ENCODE results near the gene NECAB2. TPM values are rescaled to one million over a fixed set of nuclear protein-coding genes. Genes with fewer than 3 reads are reported as not detected.
A peak's percentile ranks its signal among the peaks of the same experiment; 100 is the strongest.

The NECAB2 gene
- total and polyA plus RNA-seq, 2 of the 8 experiments (the other 6 are each of a cell fraction or from before 2014, with no cell fraction given) = 3.6 to 4.2 TPM

- POLR2A ChIA-PET (ENCODE audit: partially characterized antibody) = interaction anchor here (1.0 kb wide), 1 partner anchor 8 kb away, joined by 3 read pairs; no protein-coding TSS in a partner anchor
- Histone ChIP-seq H3K23ac (ENCODE audit: insufficient read length) (no peak overlapping the region), H3K27me3 (replicated peaks in 1 of 4; ENCODE audit: control insufficient read depth in 3 of 4, extremely low read depth in 1 of 4, insufficient read depth in 3 of 4, low read length in 3 of 4) (no peaks in the 10 kb centered on the region; a peak in 1 of 7 replicates), H2BK5ac (ENCODE audit: low read depth, low read length) (no peak overlapping the region), H4K8ac (ENCODE audit: extremely low read depth, insufficient read depth, low read length) (no peak overlapping the region), H2BK120ac (replicated peaks; ENCODE audit: low read depth, low read length) (no peak overlapping the region), H2BK15ac (ENCODE audit: low read length) (0 out of 2 replicates have a peak overlapping the region, but pooled peaks have one; percentile 18), H3K9ac (replicated peaks in 1 of 4; ENCODE audit: extremely low read depth in 1 of 4, low read depth in 3 of 4, low read length in 3 of 4) (no peak overlapping the region), H3K23me2 (ENCODE audit: low read depth, low read length) (no peaks in the 10 kb centered on the region), H3K4me3 (ENCODE audit: extremely low read depth in 1 of 4, insufficient read depth in 2 of 4, low read depth in 3 of 4, low read length in 4 of 4) (no peak overlapping the region), H3K9me3 (ENCODE audit: insufficient read depth in 2 of 2, low read depth in 1 of 2, low read length in 1 of 2) (no peaks in the 10 kb centered on the region), H2BK12ac (ENCODE audit: low read depth, low read length) (no peak overlapping the region), H3K56ac (replicated peaks; ENCODE audit: insufficient read length, low read depth, low read length) (no peak overlapping the region), H2AFZ (ENCODE audit: low read length) (no peak overlapping the region), H3K4me1 (replicated peaks in 1 of 4; ENCODE audit: control insufficient read depth in 3 of 4, insufficient read depth in 4 of 4, low read length in 3 of 4) (no peaks in the 10 kb centered on the region), H3K14ac (ENCODE audit: insufficient read length) (no peak overlapping the region), H3K79me1 (ENCODE audit: low read depth, low read length) (no peaks in the 10 kb centered on the region), H3K27ac (ENCODE audit: low read depth, low read length) (no peak overlapping the region), H3K79me2 (ENCODE audit: control insufficient read depth in 1 of 2, insufficient read depth in 2 of 2, low read length in 2 of 2) (no peaks in the 10 kb centered on the region), H3K18ac (ENCODE audit: extremely low read depth, low read length) (no peak overlapping the region), H3K4ac (replicated peaks; ENCODE audit: insufficient read length, low read depth, low read length) (no peak overlapping the region), H4K20me1 (replicated peaks in 1 of 2; ENCODE audit: control insufficient read depth in 1 of 2, insufficient read depth in 2 of 2, low read length in 2 of 2) (no peaks in the 10 kb centered on the region), H4K5ac (ENCODE audit: insufficient read length, low read depth, low read length) (no peak overlapping the region), H4K91ac (replicated peaks; ENCODE audit: insufficient read length, low read length) (no peak overlapping the region), H2BK20ac (ENCODE audit: low read length) (no peak overlapping the region), H3K4me2 (ENCODE audit: insufficient read depth in 1 of 2, low read depth in 2 of 2, low read length in 2 of 2) (no peak overlapping the region), H2AK5ac (ENCODE audit: low read depth, low read length) (no peak overlapping the region), H3K36me3 (ENCODE audit: control insufficient read depth in 2 of 4, insufficient read depth in 4 of 4, low read length in 3 of 4) (no peaks in the 10 kb centered on the region)
- WGBS, 2 experiments (ENCODE audit: extremely low coverage in 1 of 2, insufficient coverage in 1 of 2, insufficient read length in 1 of 2, insufficient replicate concordance in 2 of 2, low coverage in 1 of 2, low lambda C conversion rate in 2 of 2, missing lambda C conversion rate in 1 of 2) = 89% methylated on average over 5 of the region's 5 CpGs; no CpG with 5 or more reads in 1 of the 2 experiments
- CTCF ChIA-PET (ENCODE audit: partially characterized antibody) = interaction anchor here (0.6 to 1.7 kb wide), 10 partner anchors 9 to 198 kb away, joined by 3 to 5 read pairs (median 4); partner anchors contain the start of gene HSBP1
- DNase-seq (ENCODE audit: low read depth in 1 of 2, low spot score in 2 of 2) (no peak), FAIRE-seq (no peak)
- TF ChIP-seq MAFK (IDR thresholded peaks at IDR 0.05; ENCODE audit: low read depth, low read length) (no peak), KDM1A (IDR thresholded peaks at IDR 0.05; ENCODE audit: borderline replicate concordance, low read length) (no peak), CEBPB (IDR thresholded peaks at IDR 0.05; ENCODE audit: low read depth, low read length) (no peak), JUND (IDR thresholded peaks at IDR 0.05; ENCODE audit: low read length) (no peak), SIN3A (conservative IDR thresholded peaks at IDR 0.05 in 1 of 2, IDR thresholded peaks at IDR 0.05 in 1 of 2; ENCODE audit: low read depth in 1 of 2, low read length in 2 of 2) (no peak), CHD2 (IDR thresholded peaks at IDR 0.05; ENCODE audit: low read length) (no peak), TAF1 (IDR thresholded peaks at IDR 0.05; ENCODE audit: low read depth, low read length) (no peak), MAX (IDR thresholded peaks at IDR 0.05) (no peak), HDAC2 (IDR thresholded peaks at IDR 0.05; ENCODE audit: borderline replicate concordance in 1 of 2, low read depth in 2 of 2, low read length in 2 of 2) (no peak), POLR2A (IDR thresholded peaks at IDR 0.05; ENCODE audit: control extremely low read depth in 1 of 2, low read depth in 2 of 2, low read length in 2 of 2) (no peak), PHF8 (conservative IDR thresholded peaks at IDR 0.05; ENCODE audit: low read depth, low read length) (no peak), TEAD4 (IDR thresholded peaks at IDR 0.05; ENCODE audit: low read depth, low read length) (no peak)
- TF ChIP-seq, protein P1, sequence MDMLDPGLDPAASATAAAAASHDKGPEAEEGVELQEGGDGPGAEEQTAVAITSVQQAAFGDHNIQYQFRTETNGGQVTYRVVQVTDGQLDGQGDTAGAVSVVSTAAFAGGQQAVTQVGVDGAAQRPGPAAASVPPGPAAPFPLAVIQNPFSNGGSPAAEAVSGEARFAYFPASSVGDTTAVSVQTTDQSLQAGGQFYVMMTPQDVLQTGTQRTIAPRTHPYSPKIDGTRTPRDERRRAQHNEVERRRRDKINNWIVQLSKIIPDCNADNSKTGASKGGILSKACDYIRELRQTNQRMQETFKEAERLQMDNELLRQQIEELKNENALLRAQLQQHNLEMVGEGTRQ (IDR thresholded peaks at IDR 0.05; ENCODE audit: low read length) = no peak
Observed at GRCh38 chr16:84005391-84005790, 37.3 kb downstream of the NECAB2 start.
